MM.1S (cell line): ENCODE data around the gene VAV3.

Source experiments
- DNase-seq: peaks from one replicate; pipeline ENCODE4 v3.0.0-alpha.2; 2015
- H2AFZ ChIP-seq: fragments of 300-600 bp; sonication (generic); 2 replicates; pipeline ENCODE4 v1.6.0; 2016; ENCODE audit warnings: antibody characterized with exemption, low read length
- H3F3A ChIP-seq: fragments of 300-600 bp; sonication (generic); 2 replicates; pipeline ENCODE4 v1.6.1; 2016; ENCODE audit warnings: mild to moderate bottlenecking, antibody characterized with exemption, low read length, moderate library complexity, mixed read lengths; ENCODE audit not compliant: insufficient read depth
- H3K27ac ChIP-seq: fragments of 300-600 bp; sonication (generic); 2 replicates; pipeline ENCODE4 v1.5.1; 2016; ENCODE audit warnings: mild to moderate bottlenecking, low read length
- H3K27me3 ChIP-seq: fragments of 300-600 bp; sonication (generic); replicated peaks from 2 replicates; pipeline ENCODE4 v1.6.0; 2016; ENCODE audit warnings: low read length; ENCODE audit not compliant: insufficient read depth
- H3K36me3 ChIP-seq: fragments of 300-600 bp; sonication (generic); replicated peaks from 2 replicates; pipeline ENCODE4 v1.6.1; 2016; ENCODE audit warnings: mild to moderate bottlenecking, low read length, mixed read lengths; ENCODE audit not compliant: insufficient read depth
- H3K4me1 ChIP-seq: fragments of 300-600 bp; sonication (generic); 2 replicates; pipeline ENCODE4 v1.6.1; 2016; ENCODE audit warnings: low read length, mixed read lengths
- H3K4me2 ChIP-seq: fragments of 300-600 bp; sonication (generic); 2 replicates; pipeline ENCODE4 v1.6.0; 2016; ENCODE audit warnings: low read depth, low read length
- H3K4me3 ChIP-seq: fragments of 300-600 bp; sonication (generic); 2 replicates; pipeline ENCODE4 v1.5.1; 2016; ENCODE audit warnings: low read length, mixed read lengths
- H3K79me2 ChIP-seq: fragments of 300-600 bp; sonication (generic); 2 replicates; pipeline ENCODE4 v1.6.1; 2016; ENCODE audit warnings: mixed run types, low read length, mixed read lengths
- H3K9ac ChIP-seq: fragments of 300-600 bp; sonication (generic); 2 replicates; pipeline ENCODE4 v1.6.1; 2016; ENCODE audit warnings: low read length, mixed read lengths
- H3K9me2 ChIP-seq: fragments of 300-600 bp; sonication (generic); replicated peaks from 2 replicates; pipeline ENCODE4 v1.6.1; 2016; ENCODE audit warnings: mild to moderate bottlenecking, low read length, mixed read lengths; ENCODE audit not compliant: insufficient read depth
- H3K9me3 ChIP-seq: fragments of 300-600 bp; sonication (generic); replicated peaks from 2 replicates; pipeline ENCODE4 v1.6.1; 2016; ENCODE audit warnings: mild to moderate bottlenecking, low read length, mixed read lengths; ENCODE audit not compliant: insufficient read depth
- H4K20me1 ChIP-seq: fragments of 300-600 bp; sonication (generic); 2 replicates; pipeline ENCODE4 v1.6.1; 2016; ENCODE audit warnings: mild to moderate bottlenecking, low read length, moderate library complexity, mixed read lengths; ENCODE audit not compliant: insufficient read depth
- CTCF ChIP-seq: fragments of 300-600 bp; sonication (generic); IDR thresholded peaks from 2 replicates; pipeline ENCODE4 v1.5.1; 2016; ENCODE audit warnings: antibody characterized with exemption, low read length, mixed read lengths
- EZH2 ChIP-seq: fragments of 300-600 bp; sonication (generic); optimal IDR thresholded peaks from 2 replicates; pipeline ENCODE3; 2017; ENCODE audit warnings: low read depth, mild to moderate bottlenecking, antibody characterized with exemption, low read length, mixed read lengths
- EZH2phosphoT487 ChIP-seq: fragments of 300-600 bp; sonication (generic); IDR thresholded peaks from 2 replicates; pipeline ENCODE4 v1.6.1; 2018; ENCODE audit warnings: antibody characterized with exemption, low read length

VAV3 gene

DNA sequence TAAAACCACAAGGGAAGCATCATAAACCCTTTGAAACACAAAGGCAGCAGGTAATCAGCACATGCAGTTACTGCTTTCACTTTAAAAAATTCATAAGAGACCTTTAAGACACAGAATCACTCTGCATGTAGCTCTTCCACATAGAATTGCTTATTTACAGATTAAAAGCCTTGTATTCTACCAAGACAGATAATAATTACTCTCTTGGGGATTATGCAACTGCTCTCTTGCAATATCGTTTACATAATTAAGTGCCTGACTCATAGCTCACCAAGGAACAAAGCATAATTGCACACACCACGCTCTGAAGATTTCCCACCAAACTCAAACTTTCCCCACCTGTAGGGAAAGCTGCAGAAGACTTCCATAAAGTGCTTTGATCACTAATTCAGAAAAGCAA is 87.9 kb downstream of the VAV3 start:
- no peaks in the 10 kb centered on the region for H3K9me2 ChIP-seq
- no peak overlapping the region for H3K27ac ChIP-seq
- no peak for TF ChIP-seq EZH2phosphoT487
- TF ChIP-seq EZH2, result no peak
- TF ChIP-seq CTCF, result no peak
- no peak overlapping the region for H2AFZ ChIP-seq
- H3K36me3 ChIP-seq, result no peaks in the 10 kb centered on the region
- no peaks in the 10 kb centered on the region for H3K79me2 ChIP-seq
- no peaks in the 10 kb centered on the region for H4K20me1 ChIP-seq
- peak overlapping the region; percentile 19; the same call in 1 of the 2 replicates for H3K4me3 ChIP-seq
- no peak overlapping the region for H3K9ac ChIP-seq
- H3K27me3 ChIP-seq, result no peaks in the 10 kb centered on the region
- DNase-seq, result no peak
- H3K4me2 ChIP-seq, result peak overlapping the region; percentile 52; the same call in 1 of the 2 replicates
- H3F3A ChIP-seq, result no peaks in the 10 kb centered on the region
- no peaks in the 10 kb centered on the region for H3K9me3 ChIP-seq
- H3K4me1 ChIP-seq, result peaks cover 9% of the 10 kb centered on the region

DNA sequence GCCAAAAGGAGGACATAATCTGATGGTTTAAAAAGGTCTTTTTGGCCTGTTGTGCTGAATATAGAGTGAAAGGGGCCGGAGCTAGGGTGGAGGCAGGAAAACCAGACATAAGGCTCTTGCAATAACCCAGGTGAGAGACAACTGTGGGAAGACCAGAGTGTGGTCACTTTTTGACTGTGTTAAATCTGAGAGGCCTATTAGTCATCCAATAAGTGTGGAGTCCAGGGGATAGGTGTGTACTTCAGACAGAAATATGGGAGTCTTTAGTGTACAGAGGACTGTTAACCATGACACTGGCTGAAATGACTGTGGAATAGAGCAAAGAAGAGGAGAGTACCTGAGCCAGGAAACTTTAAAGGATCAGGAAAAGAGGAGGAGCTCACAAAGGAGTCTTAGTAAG is 89.3 kb downstream of the VAV3 start:
- Histone ChIP-seq H3K27ac (no peak overlapping the region), H2AFZ (no peak overlapping the region), H3K36me3 (no peaks in the 10 kb centered on the region), H3K27me3 (no peaks in the 10 kb centered on the region), H3K9me2 (no peaks in the 10 kb centered on the region), H4K20me1 (no peaks in the 10 kb centered on the region), H3K79me2 (no peaks in the 10 kb centered on the region), H3K4me1 (peaks cover 9% of the 10 kb centered on the region), H3K9ac (no peak overlapping the region), H3K9me3 (no peaks in the 10 kb centered on the region), H3F3A (no peaks in the 10 kb centered on the region), H3K4me2 (no peak overlapping the region), H3K4me3 (no peak overlapping the region)
- DNase-seq, result no peak
- no peak for TF ChIP-seq EZH2phosphoT487
- TF ChIP-seq CTCF, result no peak
- TF ChIP-seq EZH2, result no peak

GRCh38 chr1:107874221-107874620 is 90.8 kb downstream of the VAV3 start:
- TF ChIP-seq CTCF, result no peak
- TF ChIP-seq EZH2phosphoT487, result no peak
- no peak for TF ChIP-seq EZH2
- no peaks in the 10 kb centered on the region for H3K27me3 ChIP-seq
- no peaks in the 10 kb centered on the region for H3K79me2 ChIP-seq
- no peaks in the 10 kb centered on the region for H3K36me3 ChIP-seq
- no peak for DNase-seq
- no peaks in the 10 kb centered on the region for H3K9me2 ChIP-seq
- H3F3A ChIP-seq, result no peaks in the 10 kb centered on the region
- H2AFZ ChIP-seq, result no peak overlapping the region
- no peak overlapping the region for H3K27ac ChIP-seq
- H3K4me2 ChIP-seq, result no peak overlapping the region
- no peak overlapping the region for H3K9ac ChIP-seq
- peaks cover 9% of the 10 kb centered on the region for H3K4me1 ChIP-seq
- H3K9me3 ChIP-seq, result no peaks in the 10 kb centered on the region
- H3K4me3 ChIP-seq, result no peak overlapping the region
- no peaks in the 10 kb centered on the region for H4K20me1 ChIP-seq
